HG03520 (cell line): Measurements from ENCODE around the gene PANX3.

ENCODE experiments used
- ATAC-seq: cut with Tn5 transposase; IDR thresholded peaks from one replicate; pipeline ENCODE4 v1.9.1; 2021; ENCODE audit warnings: mild to moderate bottlenecking, moderate library complexity; ENCODE audit not compliant: unreplicated experiment

PANX3 gene

GRCh38 chr11:124656774-124657630 lies 45.8 kb downstream of the PANX3 start:
- ATAC-seq: no peak

GRCh38 chr11:124657904-124658303 lies 46.7 kb downstream of the PANX3 start:
- ATAC-seq: no peak

- no peak for ATAC-seq
Observed at GRCh38 chr11:124658501-124658900, 47.3 kb downstream of the PANX3 start.

GRCh38 chr11:124658986-124659385 lies 47.8 kb downstream of the PANX3 start:
- no peak for ATAC-seq

GRCh38 chr11:124661553-124661952 lies 50.3 kb downstream of the PANX3 start:
- ATAC-seq: no peak

GRCh38 chr11:124662106-124662505 lies 50.9 kb downstream of the PANX3 start:
- ATAC-seq: no peak

- ATAC-seq: no peak
Observed at GRCh38 chr11:124663861-124664260, 52.6 kb downstream of the PANX3 start.

GRCh38 chr11:124667601-124668000 lies 56.4 kb downstream of the PANX3 start:
- no peak for ATAC-seq

GRCh38 chr11:124669193-124669592 lies 58.0 kb downstream of the PANX3 start:
- no peak for ATAC-seq
